ENCODE measurements around the gene MLLT10.
A peak's percentile ranks its signal among the peaks of the same experiment; 100 is the strongest.

MLLT10 gene

DNA sequence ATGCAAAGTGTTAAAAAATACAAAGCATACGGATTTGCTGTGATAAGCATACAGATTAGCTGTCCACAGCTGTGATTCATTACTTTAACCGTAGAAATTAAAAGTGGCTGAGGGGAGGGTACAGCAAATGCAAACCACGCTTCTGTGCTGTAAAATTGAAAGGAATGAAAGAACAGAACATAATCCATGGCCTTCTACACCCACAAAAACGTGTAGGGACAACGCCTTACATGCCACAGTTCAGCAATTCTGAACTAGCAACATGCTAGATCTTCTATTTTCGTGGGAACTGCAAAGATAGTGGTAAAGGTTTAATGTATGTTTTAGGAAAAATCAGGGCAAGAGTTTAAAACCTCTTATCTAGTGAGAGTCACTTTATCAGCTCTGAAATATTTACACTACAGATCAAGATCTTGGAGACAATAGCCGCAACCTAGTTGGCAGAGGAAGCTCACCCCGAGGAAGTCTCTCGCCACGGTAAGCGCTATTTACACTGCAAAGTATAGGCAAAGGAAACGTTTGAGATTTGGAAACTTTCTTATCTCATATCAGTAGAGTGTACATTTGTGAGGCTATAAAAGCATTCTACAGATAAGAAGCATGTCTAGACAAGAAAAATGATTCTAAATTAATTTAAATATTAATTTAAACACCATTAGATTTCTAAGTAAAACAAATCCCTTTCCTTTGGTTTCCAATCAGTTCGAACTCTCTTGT is 193.6 kb downstream of the MLLT10 start:
- no peaks in the 10 kb centered on the region for H3K27me3 Mint-ChIP-seq
- no peaks in the 10 kb centered on the region for H3K9me3 Mint-ChIP-seq
- no peak overlapping the region for H3K27ac Mint-ChIP-seq
- no peak overlapping the region for H3K4me3 Mint-ChIP-seq
- peaks cover 38% of the 10 kb centered on the region for H3K4me1 Mint-ChIP-seq (ENCODE audit: low read depth)
- DNase-seq = no peak
- peaks cover 73% of the 10 kb centered on the region for H3K36me3 Mint-ChIP-seq (ENCODE audit: low read depth)

DNA sequence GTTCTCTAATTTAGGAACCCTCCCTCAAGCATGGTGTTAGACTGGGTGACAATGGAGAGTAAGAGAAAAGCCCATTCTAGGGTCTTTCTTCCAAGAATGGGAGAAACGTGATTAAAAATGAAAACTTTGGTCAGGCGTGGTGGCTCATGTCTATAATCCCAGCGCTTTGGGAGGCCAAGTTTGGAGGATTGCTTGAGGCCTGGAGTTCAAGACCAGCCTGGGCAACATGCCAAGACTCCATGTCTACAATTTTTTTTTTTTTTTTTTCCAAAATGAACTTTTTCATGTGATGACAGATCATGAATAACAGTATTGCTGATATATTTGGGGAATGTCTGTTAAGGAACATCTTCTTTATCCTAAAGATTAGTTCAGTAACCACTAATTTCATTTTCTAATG is 194.6 kb downstream of the MLLT10 start:
- H3K36me3 Mint-ChIP-seq (ENCODE audit: low read depth) = peaks cover 75% of the 10 kb centered on the region
- peaks cover 35% of the 10 kb centered on the region for H3K4me1 Mint-ChIP-seq (ENCODE audit: low read depth)
- no peak for DNase-seq
- no peak overlapping the region for H3K4me3 Mint-ChIP-seq
- no peak overlapping the region for H3K27ac Mint-ChIP-seq
- H3K27me3 Mint-ChIP-seq = no peaks in the 10 kb centered on the region
- no peaks in the 10 kb centered on the region for H3K9me3 Mint-ChIP-seq

DNA sequence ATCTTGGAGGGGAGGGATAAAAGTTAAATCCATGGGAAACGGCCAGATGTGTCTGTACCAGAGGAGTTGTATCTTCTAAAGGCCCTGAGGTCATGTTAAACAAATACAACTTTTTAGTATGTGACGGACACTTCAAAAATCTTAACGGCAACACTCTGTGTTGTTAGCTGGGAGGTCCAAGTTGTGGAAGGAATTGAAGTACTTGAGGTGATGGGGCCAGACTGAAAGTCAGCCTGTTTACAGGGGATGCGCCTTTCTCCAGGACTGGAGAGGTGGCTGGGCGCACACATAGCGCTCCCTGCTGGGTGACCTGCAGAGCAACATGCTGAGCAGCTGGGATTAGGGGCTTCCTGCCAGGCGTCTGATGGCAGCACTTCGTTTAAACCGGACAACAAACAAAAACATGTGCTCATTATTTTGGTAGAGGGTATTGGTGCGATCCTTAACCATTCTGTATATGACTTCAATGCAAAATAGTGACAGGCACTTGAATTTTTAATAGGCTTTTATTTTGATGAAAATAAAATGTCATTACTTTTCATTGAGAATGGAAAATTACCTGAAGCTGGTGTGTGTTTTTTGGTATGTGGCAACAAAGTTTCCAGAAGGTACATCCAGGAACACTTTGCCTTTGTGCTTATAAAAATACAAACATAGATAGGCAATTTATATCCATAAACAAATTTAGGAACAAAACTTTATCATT is 198.2 kb downstream of the MLLT10 start:
- no peaks in the 10 kb centered on the region for H3K27me3 Mint-ChIP-seq
- DNase-seq = no peak
- H3K4me3 Mint-ChIP-seq = no peak overlapping the region

DNA sequence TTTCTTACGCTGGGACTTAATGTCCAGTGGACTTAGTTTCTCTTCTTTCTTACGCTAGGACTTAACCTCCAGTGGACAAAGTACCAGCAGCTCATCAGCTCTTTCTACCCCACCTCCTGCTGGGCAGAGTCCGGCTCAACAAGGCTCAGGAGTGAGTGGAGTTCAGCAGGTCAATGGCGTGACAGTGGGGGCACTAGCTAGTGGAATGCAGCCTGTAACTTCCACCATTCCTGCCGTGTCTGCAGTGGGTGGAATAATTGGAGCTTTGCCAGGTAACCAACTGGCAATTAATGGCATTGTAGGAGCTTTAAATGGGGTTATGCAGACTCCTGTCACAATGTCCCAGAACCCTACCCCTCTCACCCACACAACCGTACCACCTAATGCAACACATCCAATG is 199.7 kb downstream of the MLLT10 start:
- H3K27me3 Mint-ChIP-seq = no peaks in the 10 kb centered on the region
- peaks cover 85% of the 10 kb centered on the region for H3K36me3 Mint-ChIP-seq (ENCODE audit: low read depth)
- H3K9me3 Mint-ChIP-seq = no peaks in the 10 kb centered on the region
- H3K4me3 Mint-ChIP-seq = no peak overlapping the region
- no peak overlapping the region for H3K27ac Mint-ChIP-seq
- H3K4me1 Mint-ChIP-seq (ENCODE audit: low read depth) = peaks cover 31% of the 10 kb centered on the region
- DNase-seq = no peak

More for the DNA sequence above, 198.2 kb downstream of the MLLT10 start:
- Mint-ChIP-seq H3K36me3 (ENCODE audit: low read depth) (peaks cover 85% of the 10 kb centered on the region), H3K27ac (no peak overlapping the region), H3K4me1 (ENCODE audit: low read depth) (peaks cover 32% of the 10 kb centered on the region), H3K9me3 (no peaks in the 10 kb centered on the region)

DNA sequence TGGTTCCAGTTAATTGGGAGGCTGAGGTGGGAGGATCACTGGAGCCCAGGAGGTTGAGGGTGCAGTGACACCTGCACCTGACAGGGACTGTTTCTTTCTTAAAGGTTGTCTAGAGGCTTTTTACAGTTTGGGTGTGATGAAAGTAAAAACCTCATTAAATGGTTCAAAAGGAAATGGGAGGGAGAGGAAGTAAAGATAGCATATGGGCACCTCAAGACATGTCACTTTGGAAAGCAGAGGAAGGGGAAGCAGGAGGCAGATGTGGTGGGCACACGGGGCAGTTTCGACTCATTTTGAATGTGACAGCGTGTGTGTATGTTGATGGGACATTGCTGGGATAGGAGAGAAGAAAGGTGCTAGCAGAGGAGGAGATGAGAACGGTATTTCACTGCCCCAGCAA is 203.1 kb downstream of the MLLT10 start:
- no peaks in the 10 kb centered on the region for H3K27me3 Mint-ChIP-seq
- H3K4me1 Mint-ChIP-seq (ENCODE audit: low read depth) = peaks cover 61% of the 10 kb centered on the region
- H3K36me3 Mint-ChIP-seq (ENCODE audit: low read depth) = peaks cover 91% of the 10 kb centered on the region
- no peak overlapping the region for H3K4me3 Mint-ChIP-seq
- no peaks in the 10 kb centered on the region for H3K9me3 Mint-ChIP-seq
- peak overlapping the region; percentile 57 for H3K27ac Mint-ChIP-seq
- no peak for DNase-seq

DNA sequence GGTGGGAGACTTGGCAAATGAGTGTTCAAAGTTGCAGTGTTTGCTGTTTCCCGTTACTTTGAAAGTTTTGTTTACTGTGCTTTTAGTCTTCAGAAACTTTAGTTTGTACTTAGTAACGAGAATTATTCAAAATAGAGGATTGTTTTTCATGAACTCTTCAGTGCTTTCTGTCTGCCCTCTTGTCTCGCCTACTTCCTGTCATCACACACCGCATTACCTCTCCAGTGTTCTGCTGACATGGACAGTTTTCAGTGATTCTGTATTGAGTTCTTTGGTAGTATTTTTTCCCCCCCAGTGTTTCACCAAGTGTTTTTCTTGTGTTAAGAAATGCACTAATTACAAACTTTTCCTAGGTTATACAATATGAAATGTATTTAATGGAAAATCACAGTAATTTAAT is 207.0 kb downstream of the MLLT10 start:
- Mint-ChIP-seq H3K36me3 (ENCODE audit: low read depth) (peaks cover 90% of the 10 kb centered on the region), H3K9me3 (no peaks in the 10 kb centered on the region), H3K4me3 (no peak overlapping the region)

DNA sequence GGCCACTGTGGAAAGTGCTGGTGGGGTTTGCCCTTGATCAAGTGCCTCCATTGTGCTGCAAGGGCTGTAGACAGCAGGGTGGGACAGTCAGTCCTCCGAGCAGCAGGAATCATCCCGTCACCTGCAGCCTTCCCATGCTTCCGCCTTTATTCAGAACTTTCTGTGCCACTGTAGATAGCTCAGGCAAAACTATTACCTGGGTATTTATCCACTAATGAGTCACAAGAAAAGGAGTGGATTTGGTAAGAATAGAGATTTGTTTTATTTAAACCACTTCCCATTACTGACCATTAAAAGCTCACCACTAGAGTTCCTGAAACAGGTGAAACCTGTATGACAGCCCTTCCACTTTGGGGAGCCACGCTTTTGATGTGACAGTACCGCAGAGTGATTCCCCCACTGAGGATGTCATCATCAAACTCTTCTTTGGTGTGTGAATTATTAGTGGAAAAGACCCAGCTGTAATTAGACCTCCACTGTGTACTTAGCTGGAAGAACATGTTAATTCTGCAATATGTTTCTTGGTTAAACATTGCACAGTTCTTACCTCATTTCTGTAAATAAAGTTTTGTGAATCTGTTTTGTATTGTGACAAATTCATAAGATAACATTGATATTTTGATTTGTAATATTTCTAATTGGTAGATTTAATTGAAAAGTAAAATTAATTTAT is 208.8 kb downstream of the MLLT10 start:
- Mint-ChIP-seq H3K9me3 (no peaks in the 10 kb centered on the region), H3K4me1 (ENCODE audit: low read depth) (peaks cover 53% of the 10 kb centered on the region), H3K27ac (no peak overlapping the region), H3K36me3 (ENCODE audit: low read depth) (peaks cover 74% of the 10 kb centered on the region), H3K27me3 (no peaks in the 10 kb centered on the region), H3K4me3 (no peak overlapping the region)
- DNase-seq = no peak

More for the DNA sequence above, 207.0 kb downstream of the MLLT10 start:
- H3K4me1 Mint-ChIP-seq (ENCODE audit: low read depth) = peaks cover 54% of the 10 kb centered on the region
- no peaks in the 10 kb centered on the region for H3K27me3 Mint-ChIP-seq
- DNase-seq = no peak
- peak overlapping the region; percentile 85 for H3K27ac Mint-ChIP-seq

DNA sequence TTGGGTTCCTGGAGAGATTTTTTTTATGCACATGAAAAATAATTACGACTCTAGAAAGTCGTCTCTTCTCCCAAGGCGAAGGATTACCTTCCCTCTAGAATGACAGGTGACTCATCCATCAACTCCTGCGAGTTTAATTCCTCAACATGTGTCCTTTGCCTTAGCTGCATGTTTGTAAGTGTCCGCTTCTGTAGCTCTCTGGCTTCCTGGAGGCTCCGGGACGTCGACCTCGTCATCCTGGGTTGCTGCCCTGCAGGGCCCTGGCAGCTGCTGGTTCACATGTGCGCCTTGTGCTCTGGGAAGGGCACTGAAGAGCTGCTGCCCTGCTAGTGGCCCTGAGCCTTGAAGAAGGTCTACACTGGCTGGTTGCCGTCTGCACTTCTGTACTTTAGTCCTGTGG is 210.2 kb downstream of the MLLT10 start:
- no peak overlapping the region for H3K4me3 Mint-ChIP-seq
- no peaks in the 10 kb centered on the region for H3K9me3 Mint-ChIP-seq

DNA sequence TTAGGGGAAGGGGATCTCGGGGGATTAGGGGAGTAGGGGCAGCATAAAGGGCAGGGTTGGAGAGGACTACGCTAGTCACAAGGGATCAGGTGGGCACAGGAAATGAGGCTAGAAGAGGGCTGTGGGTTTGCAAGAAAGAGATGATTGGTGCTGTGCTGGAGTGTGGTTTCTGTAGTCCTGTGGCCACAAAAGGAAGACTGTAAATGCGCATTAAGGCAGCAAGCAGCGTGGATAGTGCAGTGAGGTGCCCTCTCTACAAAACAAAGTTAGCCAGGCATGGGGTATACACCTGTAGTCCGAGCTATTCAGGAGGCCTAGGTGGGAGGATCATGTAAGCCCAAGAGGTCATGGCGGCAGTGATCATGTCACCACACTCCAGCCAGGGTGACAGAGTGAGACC is 212.1 kb downstream of the MLLT10 start:
- H3K9me3 Mint-ChIP-seq = no peaks in the 10 kb centered on the region
- H3K27me3 Mint-ChIP-seq = no peaks in the 10 kb centered on the region
- peaks cover 48% of the 10 kb centered on the region for H3K36me3 Mint-ChIP-seq (ENCODE audit: low read depth)
- no peak for DNase-seq
- no peak overlapping the region for H3K4me3 Mint-ChIP-seq
- peak overlapping the region; percentile 83 for H3K27ac Mint-ChIP-seq
- H3K4me1 Mint-ChIP-seq (ENCODE audit: low read depth) = peaks cover 33% of the 10 kb centered on the region

More for the DNA sequence above, 210.2 kb downstream of the MLLT10 start:
- Mint-ChIP-seq H3K27me3 (no peaks in the 10 kb centered on the region), H3K4me1 (ENCODE audit: low read depth) (peaks cover 44% of the 10 kb centered on the region), H3K27ac (peak overlapping the region; percentile 41), H3K36me3 (ENCODE audit: low read depth) (peaks cover 65% of the 10 kb centered on the region)
- DNase-seq = no peak

DNA sequence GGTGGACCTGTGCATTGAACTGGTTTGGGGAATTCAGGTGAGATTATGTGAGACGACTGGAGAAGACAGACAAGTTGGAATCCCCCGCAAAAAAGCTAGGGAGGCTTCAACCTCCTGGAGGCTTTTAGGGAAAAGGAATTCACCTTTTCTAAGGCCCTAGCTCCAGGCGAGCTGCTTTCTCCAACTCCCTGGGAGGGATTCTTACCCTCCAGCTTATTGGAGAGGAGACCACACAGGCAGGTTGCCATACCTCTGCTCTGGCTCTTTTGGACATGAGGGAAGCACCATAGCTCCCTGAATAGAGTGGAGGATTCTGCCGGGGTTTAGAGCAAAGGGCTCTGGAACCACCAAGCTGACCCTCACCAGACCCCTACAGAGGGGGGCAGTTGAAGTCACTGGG is 213.8 kb downstream of the MLLT10 start:
- Mint-ChIP-seq H3K27ac (no peak overlapping the region), H3K4me3 (no peak overlapping the region), H3K27me3 (no peaks in the 10 kb centered on the region), H3K9me3 (no peaks in the 10 kb centered on the region), H3K4me1 (ENCODE audit: low read depth) (peaks cover 28% of the 10 kb centered on the region), H3K36me3 (ENCODE audit: low read depth) (peaks cover 32% of the 10 kb centered on the region)
- no peak for DNase-seq

DNA sequence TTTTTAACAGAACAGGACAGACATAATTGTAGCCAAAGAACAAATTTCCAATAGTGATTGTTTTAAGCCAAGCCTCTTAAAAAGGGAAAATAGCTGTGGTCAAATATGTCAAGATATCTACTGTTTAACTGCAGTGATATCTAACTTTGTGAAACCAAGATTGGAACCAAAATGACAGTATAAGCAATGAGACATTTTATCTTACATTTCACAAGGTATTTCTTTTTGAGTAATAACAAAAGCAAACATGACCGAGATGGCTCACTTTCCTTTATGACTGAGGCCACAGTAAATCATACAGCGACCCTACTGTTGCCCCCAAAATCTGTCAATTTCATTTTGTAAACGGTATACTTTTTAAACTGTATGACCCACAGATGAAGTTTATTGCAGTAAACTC is 215.8 kb downstream of the MLLT10 start:
- Mint-ChIP-seq H3K4me1 (ENCODE audit: low read depth) (peaks cover 28% of the 10 kb centered on the region), H3K27me3 (no peaks in the 10 kb centered on the region), H3K9me3 (no peaks in the 10 kb centered on the region), H3K4me3 (no peak overlapping the region), H3K27ac (no peak overlapping the region), H3K36me3 (ENCODE audit: low read depth) (peaks cover 24% of the 10 kb centered on the region)
- DNase-seq = no peak

DNA sequence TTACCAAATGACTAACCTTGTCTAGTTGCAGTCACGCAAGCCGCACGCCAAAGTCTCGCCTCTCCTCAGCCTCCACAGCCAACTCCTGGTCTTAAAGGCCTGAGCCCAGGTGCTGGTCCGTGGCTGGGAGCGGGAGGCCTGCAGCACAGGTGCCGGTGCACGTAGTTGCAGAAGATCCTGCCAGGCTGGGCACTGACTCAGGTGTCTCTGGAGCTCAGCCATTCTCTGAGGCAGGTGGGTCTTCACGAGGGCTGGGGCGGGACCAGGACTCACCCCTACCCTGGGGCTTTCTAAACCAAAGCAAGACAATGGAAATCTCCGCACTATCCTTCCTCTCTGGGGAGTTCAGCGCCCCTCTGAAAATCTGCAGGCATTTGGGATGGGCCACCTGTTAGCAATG is 216.4 kb downstream of the MLLT10 start:
- H3K27me3 Mint-ChIP-seq = no peaks in the 10 kb centered on the region
- no peak overlapping the region for H3K4me3 Mint-ChIP-seq
- H3K36me3 Mint-ChIP-seq (ENCODE audit: low read depth) = peaks cover 19% of the 10 kb centered on the region
- H3K4me1 Mint-ChIP-seq (ENCODE audit: low read depth) = peaks cover 28% of the 10 kb centered on the region
- no peaks in the 10 kb centered on the region for H3K9me3 Mint-ChIP-seq
- H3K27ac Mint-ChIP-seq = no peak overlapping the region
- DNase-seq = no peak

DNA sequence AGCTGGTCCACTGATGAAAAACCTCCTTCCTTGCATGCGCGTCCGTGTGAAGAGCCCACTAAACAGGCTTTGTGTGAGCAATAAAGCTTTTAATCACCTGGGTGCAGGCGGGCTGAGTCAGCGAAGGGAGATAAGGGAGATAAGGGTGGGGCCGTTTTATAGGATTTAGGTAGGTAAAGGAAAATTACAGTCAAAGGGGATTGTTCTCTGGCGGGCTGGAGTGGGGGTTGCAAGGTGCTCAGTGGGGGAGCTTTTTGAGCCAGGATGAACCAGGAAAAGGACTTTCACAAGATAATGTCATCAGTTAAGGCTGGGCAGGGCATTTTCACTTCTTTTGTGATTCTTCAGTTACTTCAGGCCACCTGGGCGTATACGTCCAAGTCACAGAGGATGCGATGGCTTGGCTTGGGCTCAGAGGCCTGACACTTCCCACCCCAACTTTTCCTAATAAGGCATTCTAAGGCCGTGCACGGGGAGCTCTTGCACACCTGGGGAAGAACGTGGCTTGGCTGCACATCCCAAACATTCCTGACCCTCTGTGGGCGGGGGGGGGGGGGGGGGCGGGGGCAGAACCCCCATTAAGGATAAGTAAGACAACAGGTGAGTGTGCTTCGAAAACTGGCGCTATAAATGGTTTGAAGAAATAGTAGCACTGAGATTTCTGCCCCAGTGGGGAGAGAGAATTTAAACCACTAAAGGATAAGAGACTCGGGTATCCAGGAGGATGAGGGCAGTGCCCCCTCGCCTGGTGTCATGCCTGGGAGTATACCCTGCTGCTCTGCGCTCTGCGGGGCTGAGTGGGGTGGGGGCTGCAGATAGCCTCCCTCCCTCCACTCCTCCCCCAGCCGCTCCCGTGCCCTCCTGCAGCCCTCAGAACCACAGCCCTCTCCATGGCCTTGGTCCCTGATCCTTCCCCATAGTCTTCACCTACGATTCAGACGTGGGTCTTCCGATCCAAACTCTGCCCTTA is 217.6 kb downstream of the MLLT10 start:
- DNase-seq = no peak
- H3K4me3 Mint-ChIP-seq = no peak overlapping the region
- H3K9me3 Mint-ChIP-seq = no peaks in the 10 kb centered on the region
- H3K4me1 Mint-ChIP-seq (ENCODE audit: low read depth) = peaks cover 22% of the 10 kb centered on the region
- peaks cover 21% of the 10 kb centered on the region for H3K36me3 Mint-ChIP-seq (ENCODE audit: low read depth)
- H3K27me3 Mint-ChIP-seq = no peaks in the 10 kb centered on the region
- no peak overlapping the region for H3K27ac Mint-ChIP-seq
